Measurements from ENCODE around the gene SMYD3.

Gene SMYD3

GRCh38 chr1:246350745-246351144 is 156.3 kb downstream of the SMYD3 start:
- TF ChIP-seq, protein P1, sequence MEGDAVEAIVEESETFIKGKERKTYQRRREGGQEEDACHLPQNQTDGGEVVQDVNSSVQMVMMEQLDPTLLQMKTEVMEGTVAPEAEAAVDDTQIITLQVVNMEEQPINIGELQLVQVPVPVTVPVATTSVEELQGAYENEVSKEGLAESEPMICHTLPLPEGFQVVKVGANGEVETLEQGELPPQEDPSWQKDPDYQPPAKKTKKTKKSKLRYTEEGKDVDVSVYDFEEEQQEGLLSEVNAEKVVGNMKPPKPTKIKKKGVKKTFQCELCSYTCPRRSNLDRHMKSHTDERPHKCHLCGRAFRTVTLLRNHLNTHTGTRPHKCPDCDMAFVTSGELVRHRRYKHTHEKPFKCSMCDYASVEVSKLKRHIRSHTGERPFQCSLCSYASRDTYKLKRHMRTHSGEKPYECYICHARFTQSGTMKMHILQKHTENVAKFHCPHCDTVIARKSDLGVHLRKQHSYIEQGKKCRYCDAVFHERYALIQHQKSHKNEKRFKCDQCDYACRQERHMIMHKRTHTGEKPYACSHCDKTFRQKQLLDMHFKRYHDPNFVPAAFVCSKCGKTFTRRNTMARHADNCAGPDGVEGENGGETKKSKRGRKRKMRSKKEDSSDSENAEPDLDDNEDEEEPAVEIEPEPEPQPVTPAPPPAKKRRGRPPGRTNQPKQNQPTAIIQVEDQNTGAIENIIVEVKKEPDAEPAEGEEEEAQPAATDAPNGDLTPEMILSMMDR (IDR thresholded peaks at IDR 0.05; ENCODE audit: insufficient read depth, low read length, poor library complexity, severe bottlenecking): no peak
- TF ChIP-seq EZH2phosphoT487 (conservative IDR thresholded peaks at IDR 0.05; ENCODE audit: low read length): no peak
- H3K4me3 ChIP-seq (ENCODE audit: insufficient read depth, low read length, poor library complexity, severe bottlenecking): no peak overlapping the region
- peaks cover 2% of the 10 kb centered on the region; the same call in 1 of the 2 replicates for H3K79me2 ChIP-seq (ENCODE audit: insufficient read depth, low read length)
- no peaks in the 10 kb centered on the region for H3K36me3 ChIP-seq (ENCODE audit: low read length)
- H3F3A ChIP-seq (ENCODE audit: insufficient read depth): no peaks in the 10 kb centered on the region
- no peak overlapping the region for H3K27ac ChIP-seq (ENCODE audit: low read depth, low read length)
- H3K27me3 ChIP-seq (ENCODE audit: low read length): no peaks in the 10 kb centered on the region
- H4K20me1 ChIP-seq (ENCODE audit: low read depth, low read length): no peaks in the 10 kb centered on the region
- no peaks in the 10 kb centered on the region for H3K9me3 ChIP-seq (ENCODE audit: insufficient read depth, low read length)
- no peak overlapping the region for H3K4me2 ChIP-seq (ENCODE audit: low read depth, low read length, poor library complexity, severe bottlenecking)
- no peaks in the 10 kb centered on the region for H3K9me2 ChIP-seq (replicated peaks; ENCODE audit: insufficient read depth, low read length)
- no peak overlapping the region for H2AFZ ChIP-seq (ENCODE audit: low read depth, low read length, severe bottlenecking)
- no peak overlapping the region for H3K9ac ChIP-seq (ENCODE audit: low read length)

DNA sequence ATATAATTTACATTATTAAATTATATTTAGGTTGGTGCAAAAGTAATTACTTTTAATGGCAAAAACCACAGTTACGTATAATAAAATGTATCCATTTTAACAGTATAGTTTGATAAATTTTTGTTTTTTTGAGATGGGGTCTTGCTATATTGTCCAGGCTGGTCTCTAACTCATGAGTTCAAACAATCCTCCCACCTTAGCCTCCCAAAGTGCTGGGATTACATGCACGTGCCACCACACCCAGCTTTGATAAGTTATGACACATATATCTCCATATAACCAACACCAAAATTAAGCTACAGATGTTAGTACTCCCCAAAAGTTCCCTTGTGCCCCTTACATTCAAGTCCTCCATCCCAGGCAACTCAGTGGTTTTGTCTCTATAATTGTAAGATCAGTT is 163.1 kb downstream of the SMYD3 start:
- Histone ChIP-seq H3K36me3 (ENCODE audit: low read length) (no peaks in the 10 kb centered on the region), H3F3A (ENCODE audit: insufficient read depth) (no peaks in the 10 kb centered on the region), H3K9ac (ENCODE audit: low read length) (no peak overlapping the region), H3K27me3 (ENCODE audit: low read length) (no peaks in the 10 kb centered on the region), H3K27ac (ENCODE audit: low read depth, low read length) (no peak overlapping the region), H2AFZ (ENCODE audit: low read depth, low read length, severe bottlenecking) (no peak overlapping the region), H3K9me3 (ENCODE audit: insufficient read depth, low read length) (no peaks in the 10 kb centered on the region), H3K4me3 (ENCODE audit: insufficient read depth, low read length, poor library complexity, severe bottlenecking) (no peak overlapping the region), H4K20me1 (ENCODE audit: low read depth, low read length) (no peaks in the 10 kb centered on the region), H3K9me2 (replicated peaks; ENCODE audit: insufficient read depth, low read length) (no peaks in the 10 kb centered on the region), H3K79me2 (ENCODE audit: insufficient read depth, low read length) (no peaks in the 10 kb centered on the region), H3K4me2 (ENCODE audit: low read depth, low read length, poor library complexity, severe bottlenecking) (no peak overlapping the region)
- TF ChIP-seq, protein P1 (IDR thresholded peaks at IDR 0.05; ENCODE audit: insufficient read depth, low read length, poor library complexity, severe bottlenecking): no peak
- TF ChIP-seq EZH2phosphoT487 (conservative IDR thresholded peaks at IDR 0.05; ENCODE audit: low read length): no peak

GRCh38 chr1:246343251-246343650 is 163.8 kb downstream of the SMYD3 start:
- Histone ChIP-seq H4K20me1 (ENCODE audit: low read depth, low read length) (no peaks in the 10 kb centered on the region), H2AFZ (ENCODE audit: low read depth, low read length, severe bottlenecking) (no peak overlapping the region), H3K9ac (ENCODE audit: low read length) (no peak overlapping the region), H3K27me3 (ENCODE audit: low read length) (no peaks in the 10 kb centered on the region), H3K27ac (ENCODE audit: low read depth, low read length) (no peak overlapping the region), H3K36me3 (ENCODE audit: low read length) (no peaks in the 10 kb centered on the region), H3K4me3 (ENCODE audit: insufficient read depth, low read length, poor library complexity, severe bottlenecking) (no peak overlapping the region), H3K9me3 (ENCODE audit: insufficient read depth, low read length) (no peaks in the 10 kb centered on the region), H3F3A (ENCODE audit: insufficient read depth) (no peaks in the 10 kb centered on the region), H3K4me2 (ENCODE audit: low read depth, low read length, poor library complexity, severe bottlenecking) (no peak overlapping the region), H3K79me2 (ENCODE audit: insufficient read depth, low read length) (no peaks in the 10 kb centered on the region), H3K9me2 (replicated peaks; ENCODE audit: insufficient read depth, low read length) (no peaks in the 10 kb centered on the region)
- TF ChIP-seq EZH2phosphoT487 (conservative IDR thresholded peaks at IDR 0.05; ENCODE audit: low read length): no peak
- TF ChIP-seq, protein P1 (IDR thresholded peaks at IDR 0.05; ENCODE audit: insufficient read depth, low read length, poor library complexity, severe bottlenecking): no peak
